ENCODE data around the gene RALGAPA1. TPM values are rescaled to one million over a fixed set of nuclear protein-coding genes. Genes with fewer than 3 reads are reported as not detected.

The RALGAPA1 gene
- total RNA-seq, 1 experiment from 2014 or later: 31.7 TPM

DNA sequence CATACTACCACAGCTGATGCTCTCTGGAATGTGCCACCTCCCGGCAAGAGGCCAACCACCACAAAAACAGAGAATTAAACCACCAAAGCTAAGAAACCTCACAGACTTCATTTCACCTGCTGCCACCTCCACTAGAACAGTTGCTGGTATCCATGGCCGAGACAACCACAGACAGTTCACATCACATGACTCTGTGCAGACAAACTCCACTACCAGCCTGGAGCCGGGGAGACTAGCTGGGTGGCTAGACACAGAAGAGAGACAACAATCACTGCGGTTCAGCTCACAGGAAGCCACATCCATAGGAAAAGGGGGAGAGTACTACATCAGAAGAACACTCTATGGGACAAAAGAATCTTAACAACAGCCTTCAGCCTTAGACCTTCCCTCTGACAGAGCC, 78.2 kb downstream of the RALGAPA1 start (continued):
- TF ChIP-seq, protein P1, sequence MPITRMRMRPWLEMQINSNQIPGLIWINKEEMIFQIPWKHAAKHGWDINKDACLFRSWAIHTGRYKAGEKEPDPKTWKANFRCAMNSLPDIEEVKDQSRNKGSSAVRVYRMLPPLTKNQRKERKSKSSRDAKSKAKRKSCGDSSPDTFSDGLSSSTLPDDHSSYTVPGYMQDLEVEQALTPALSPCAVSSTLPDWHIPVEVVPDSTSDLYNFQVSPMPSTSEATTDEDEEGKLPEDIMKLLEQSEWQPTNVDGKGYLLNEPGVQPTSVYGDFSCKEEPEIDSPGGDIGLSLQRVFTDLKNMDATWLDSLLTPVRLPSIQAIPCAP (CRISPR knock-in tag; IDR thresholded peaks at IDR 0.05): no peak
- TF ChIP-seq GABPB1 (CRISPR knock-in tag; IDR thresholded peaks at IDR 0.05): no peak

DNA sequence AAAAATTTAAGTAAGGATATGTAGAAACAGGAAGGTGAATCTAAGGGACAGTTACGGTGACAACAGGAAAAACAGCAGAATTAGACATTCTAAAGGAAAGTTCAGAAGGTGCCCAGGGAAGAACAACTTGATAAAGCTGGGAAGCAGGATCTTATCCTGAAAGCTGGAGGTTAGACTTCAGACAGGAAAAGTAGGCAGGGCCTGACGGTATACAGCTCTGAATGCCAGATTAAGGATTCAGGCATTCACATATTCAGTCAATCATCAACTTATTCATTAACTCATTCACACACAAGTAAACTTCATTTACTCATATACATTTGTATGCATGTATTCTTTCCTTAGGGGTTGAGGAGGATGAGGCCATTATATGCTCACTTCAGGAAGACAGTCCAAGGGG, 81.3 kb downstream of the RALGAPA1 start:
- POLR2A ChIA-PET: no interaction called here
- DNase-seq (ENCODE audit: low spot score) (no peak), ATAC-seq (no peak)
- H3K27me3 Mint-ChIP-seq (ENCODE audit: low read depth): no peaks in the 10 kb centered on the region
- H3K36me3 Mint-ChIP-seq: peaks cover 9% of the 10 kb centered on the region; the same call in 1 of the 2 replicates
- H3K9me3 Mint-ChIP-seq: peaks cover 6% of the 10 kb centered on the region; the same call in 1 of the 2 replicates
- no peak overlapping the region for H3K4me3 Mint-ChIP-seq
- peaks cover 12% of the 10 kb centered on the region for H3K4me1 Mint-ChIP-seq
- no peak overlapping the region for H3K27ac Mint-ChIP-seq
- TF ChIP-seq ZNF671 (CRISPR knock-in tag; IDR thresholded peaks at IDR 0.05): no peak
- TF ChIP-seq, protein P2, sequence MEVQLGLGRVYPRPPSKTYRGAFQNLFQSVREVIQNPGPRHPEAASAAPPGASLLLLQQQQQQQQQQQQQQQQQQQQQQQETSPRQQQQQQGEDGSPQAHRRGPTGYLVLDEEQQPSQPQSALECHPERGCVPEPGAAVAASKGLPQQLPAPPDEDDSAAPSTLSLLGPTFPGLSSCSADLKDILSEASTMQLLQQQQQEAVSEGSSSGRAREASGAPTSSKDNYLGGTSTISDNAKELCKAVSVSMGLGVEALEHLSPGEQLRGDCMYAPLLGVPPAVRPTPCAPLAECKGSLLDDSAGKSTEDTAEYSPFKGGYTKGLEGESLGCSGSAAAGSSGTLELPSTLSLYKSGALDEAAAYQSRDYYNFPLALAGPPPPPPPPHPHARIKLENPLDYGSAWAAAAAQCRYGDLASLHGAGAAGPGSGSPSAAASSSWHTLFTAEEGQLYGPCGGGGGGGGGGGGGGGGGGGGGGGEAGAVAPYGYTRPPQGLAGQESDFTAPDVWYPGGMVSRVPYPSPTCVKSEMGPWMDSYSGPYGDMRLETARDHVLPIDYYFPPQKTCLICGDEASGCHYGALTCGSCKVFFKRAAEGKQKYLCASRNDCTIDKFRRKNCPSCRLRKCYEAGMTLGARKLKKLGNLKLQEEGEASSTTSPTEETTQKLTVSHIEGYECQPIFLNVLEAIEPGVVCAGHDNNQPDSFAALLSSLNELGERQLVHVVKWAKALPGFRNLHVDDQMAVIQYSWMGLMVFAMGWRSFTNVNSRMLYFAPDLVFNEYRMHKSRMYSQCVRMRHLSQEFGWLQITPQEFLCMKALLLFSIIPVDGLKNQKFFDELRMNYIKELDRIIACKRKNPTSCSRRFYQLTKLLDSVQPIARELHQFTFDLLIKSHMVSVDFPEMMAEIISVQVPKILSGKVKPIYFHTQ (CRISPR knock-in tag; IDR thresholded peaks at IDR 0.05): no peak
- no peak for TF ChIP-seq NFE2L1 (CRISPR knock-in tag; IDR thresholded peaks at IDR 0.05)
- no peak for TF ChIP-seq ELF4 (CRISPR knock-in tag; IDR thresholded peaks at IDR 0.05; ENCODE audit: low read depth)
- TF ChIP-seq, protein P3, sequence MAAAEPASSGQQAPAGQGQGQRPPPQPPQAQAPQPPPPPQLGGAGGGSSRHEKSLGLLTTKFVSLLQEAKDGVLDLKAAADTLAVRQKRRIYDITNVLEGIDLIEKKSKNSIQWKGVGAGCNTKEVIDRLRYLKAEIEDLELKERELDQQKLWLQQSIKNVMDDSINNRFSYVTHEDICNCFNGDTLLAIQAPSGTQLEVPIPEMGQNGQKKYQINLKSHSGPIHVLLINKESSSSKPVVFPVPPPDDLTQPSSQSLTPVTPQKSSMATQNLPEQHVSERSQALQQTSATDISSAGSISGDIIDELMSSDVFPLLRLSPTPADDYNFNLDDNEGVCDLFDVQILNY (CRISPR knock-in tag; IDR thresholded peaks at IDR 0.05): no peak
- TF ChIP-seq MXD4 (CRISPR knock-in tag; IDR thresholded peaks at IDR 0.05; ENCODE audit: borderline replicate concordance): no peak
- no peak for TF ChIP-seq ETV6 (CRISPR knock-in tag; IDR thresholded peaks at IDR 0.05)
- no peak for TF ChIP-seq NR2C2 (CRISPR knock-in tag; IDR thresholded peaks at IDR 0.05)
- TF ChIP-seq NR3C1 (CRISPR knock-in tag; conservative IDR thresholded peaks at IDR 0.05; ENCODE audit: low read depth): no peak
- TF ChIP-seq, protein P4, sequence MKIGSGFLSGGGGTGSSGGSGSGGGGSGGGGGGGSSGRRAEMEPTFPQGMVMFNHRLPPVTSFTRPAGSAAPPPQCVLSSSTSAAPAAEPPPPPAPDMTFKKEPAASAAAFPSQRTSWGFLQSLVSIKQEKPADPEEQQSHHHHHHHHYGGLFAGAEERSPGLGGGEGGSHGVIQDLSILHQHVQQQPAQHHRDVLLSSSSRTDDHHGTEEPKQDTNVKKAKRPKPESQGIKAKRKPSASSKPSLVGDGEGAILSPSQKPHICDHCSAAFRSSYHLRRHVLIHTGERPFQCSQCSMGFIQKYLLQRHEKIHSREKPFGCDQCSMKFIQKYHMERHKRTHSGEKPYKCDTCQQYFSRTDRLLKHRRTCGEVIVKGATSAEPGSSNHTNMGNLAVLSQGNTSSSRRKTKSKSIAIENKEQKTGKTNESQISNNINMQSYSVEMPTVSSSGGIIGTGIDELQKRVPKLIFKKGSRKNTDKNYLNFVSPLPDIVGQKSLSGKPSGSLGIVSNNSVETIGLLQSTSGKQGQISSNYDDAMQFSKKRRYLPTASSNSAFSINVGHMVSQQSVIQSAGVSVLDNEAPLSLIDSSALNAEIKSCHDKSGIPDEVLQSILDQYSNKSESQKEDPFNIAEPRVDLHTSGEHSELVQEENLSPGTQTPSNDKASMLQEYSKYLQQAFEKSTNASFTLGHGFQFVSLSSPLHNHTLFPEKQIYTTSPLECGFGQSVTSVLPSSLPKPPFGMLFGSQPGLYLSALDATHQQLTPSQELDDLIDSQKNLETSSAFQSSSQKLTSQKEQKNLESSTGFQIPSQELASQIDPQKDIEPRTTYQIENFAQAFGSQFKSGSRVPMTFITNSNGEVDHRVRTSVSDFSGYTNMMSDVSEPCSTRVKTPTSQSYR (CRISPR knock-in tag; IDR thresholded peaks at IDR 0.05): no peak
- TF ChIP-seq, protein P5, sequence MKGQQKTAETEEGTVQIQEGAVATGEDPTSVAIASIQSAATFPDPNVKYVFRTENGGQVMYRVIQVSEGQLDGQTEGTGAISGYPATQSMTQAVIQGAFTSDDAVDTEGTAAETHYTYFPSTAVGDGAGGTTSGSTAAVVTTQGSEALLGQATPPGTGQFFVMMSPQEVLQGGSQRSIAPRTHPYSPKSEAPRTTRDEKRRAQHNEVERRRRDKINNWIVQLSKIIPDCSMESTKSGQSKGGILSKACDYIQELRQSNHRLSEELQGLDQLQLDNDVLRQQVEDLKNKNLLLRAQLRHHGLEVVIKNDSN (CRISPR knock-in tag; IDR thresholded peaks at IDR 0.05): no peak
- no peak for TF ChIP-seq NFATC4 (CRISPR knock-in tag; IDR thresholded peaks at IDR 0.05)
- no peak for TF ChIP-seq TEAD1 (CRISPR knock-in tag; IDR thresholded peaks at IDR 0.05)
- TF ChIP-seq ATF1 (CRISPR knock-in tag; IDR thresholded peaks at IDR 0.05): no peak
- no peak for TF ChIP-seq JUN (CRISPR knock-in tag; IDR thresholded peaks at IDR 0.05)
- CTCF ChIA-PET: no interaction called here

DNA sequence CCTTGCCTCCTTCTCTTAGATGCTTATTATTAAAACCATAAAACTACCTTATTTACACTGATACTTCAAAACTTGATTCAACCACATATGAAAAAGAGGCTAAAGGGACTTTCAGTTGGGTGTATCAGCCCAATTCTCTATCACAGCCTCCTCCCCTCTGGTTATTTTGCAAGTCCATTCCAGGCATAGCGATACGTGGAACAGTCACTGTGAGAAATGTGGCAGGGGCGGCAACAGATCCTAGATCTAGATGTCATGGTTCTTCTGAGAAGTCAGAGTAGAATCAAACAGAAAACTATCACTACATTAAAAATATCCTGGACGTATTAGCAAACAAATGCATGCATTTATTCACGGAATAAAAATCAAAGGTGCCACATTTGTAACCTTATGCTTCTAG, 83.2 kb downstream of the RALGAPA1 start:
- no peaks in the 10 kb centered on the region for H3K27me3 Mint-ChIP-seq (ENCODE audit: low read depth)
- ATAC-seq (no peak), DNase-seq (ENCODE audit: low spot score) (no peak)
- peaks cover 12% of the 10 kb centered on the region for H3K4me1 Mint-ChIP-seq
- H3K36me3 Mint-ChIP-seq: peaks cover 3% of the 10 kb centered on the region; the same call in 1 of the 2 replicates
- TF ChIP-seq HMGA2 (CRISPR knock-in tag; IDR thresholded peaks at IDR 0.05): no peak
- no peak overlapping the region for H3K4me3 Mint-ChIP-seq
- ChIA-PET CTCF (no interaction called here), POLR2A (no interaction called here)
- H3K9me3 Mint-ChIP-seq: no peaks in the 10 kb centered on the region
- no peak overlapping the region for H3K27ac Mint-ChIP-seq

Measured in WTC11 (cell line).